ENCODE measurements around the gene SGMS1. TPM values are rescaled to one million over a fixed set of nuclear protein-coding genes. Genes with fewer than 3 reads are reported as not detected.
"Not testable (repeated sequence)": the region's sequence is repeated elsewhere in the genome, so short reads cannot be mapped to it uniquely, and the experiment has no call there.

Gene SGMS1
- total RNA-seq, 2 experiments from 2014 or later, result 9.8 to 11.3 TPM

- Mint-ChIP-seq H3K4me3 (no peak overlapping the region), H3K27ac (no peak overlapping the region), H3K4me1 (peaks cover 42% of the 10 kb centered on the region), H3K9me3 (peaks cover 13% of the 10 kb centered on the region), H3K36me3 (peaks cover 17% of the 10 kb centered on the region), H3K27me3 (no peaks in the 10 kb centered on the region)
- DNase-seq, result no peak
Observed at GRCh38 chr10:50552308-50552707, 71.4 kb downstream of the SGMS1 start.

GRCh38 chr10:50551894-50552293 is 71.9 kb downstream of the SGMS1 start:
- Mint-ChIP-seq H3K4me3 (no peak overlapping the region), H3K27ac (no peak overlapping the region), H3K27me3 (no peaks in the 10 kb centered on the region), H3K36me3 (peaks cover 20% of the 10 kb centered on the region), H3K9me3 (peaks cover 13% of the 10 kb centered on the region), H3K4me1 (peaks cover 42% of the 10 kb centered on the region)
- no peak for DNase-seq

DNA sequence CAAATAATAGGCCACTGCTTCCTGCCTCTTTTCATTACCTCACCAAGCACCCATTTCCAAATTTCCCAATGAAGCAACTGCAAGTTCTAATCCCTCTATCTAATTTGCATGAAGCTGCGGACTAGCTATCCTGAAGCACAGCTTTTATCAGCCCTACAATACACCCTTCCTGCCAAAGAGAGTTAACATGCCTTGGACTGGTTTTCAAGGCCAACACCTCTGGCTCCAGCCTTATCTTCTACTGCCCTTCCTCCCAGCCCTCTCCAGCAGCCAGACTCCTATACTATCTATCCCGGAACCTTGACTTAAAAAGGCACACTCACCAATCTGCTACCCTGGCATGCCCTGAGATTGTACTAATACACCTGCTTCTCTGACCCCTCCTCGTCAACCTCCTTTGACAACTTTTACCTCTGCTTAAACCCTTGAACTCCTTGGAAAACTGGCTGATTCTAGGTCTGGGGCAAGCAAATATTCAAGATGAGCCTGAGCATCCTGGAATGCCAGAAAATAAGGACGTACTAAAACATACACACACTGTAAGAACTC is 73.4 kb downstream of the SGMS1 start:
- no peak for DNase-seq
- Mint-ChIP-seq H3K27me3 (no peaks in the 10 kb centered on the region), H3K4me3 (no peak overlapping the region), H3K27ac (no peak overlapping the region), H3K9me3 (peaks cover 13% of the 10 kb centered on the region), H3K36me3 (peaks cover 20% of the 10 kb centered on the region), H3K4me1 (peaks cover 35% of the 10 kb centered on the region)

- DNase-seq, H3K4me3 Mint-ChIP-seq, H3K27me3 Mint-ChIP-seq, H3K27ac Mint-ChIP-seq: not testable (repeated sequence)
- Mint-ChIP-seq H3K9me3 (peaks cover 13% of the 10 kb centered on the region), H3K36me3 (peaks cover 24% of the 10 kb centered on the region), H3K4me1 (peaks cover 47% of the 10 kb centered on the region)
Observed at GRCh38 chr10:50549186-50549585, 74.6 kb downstream of the SGMS1 start.

DNA sequence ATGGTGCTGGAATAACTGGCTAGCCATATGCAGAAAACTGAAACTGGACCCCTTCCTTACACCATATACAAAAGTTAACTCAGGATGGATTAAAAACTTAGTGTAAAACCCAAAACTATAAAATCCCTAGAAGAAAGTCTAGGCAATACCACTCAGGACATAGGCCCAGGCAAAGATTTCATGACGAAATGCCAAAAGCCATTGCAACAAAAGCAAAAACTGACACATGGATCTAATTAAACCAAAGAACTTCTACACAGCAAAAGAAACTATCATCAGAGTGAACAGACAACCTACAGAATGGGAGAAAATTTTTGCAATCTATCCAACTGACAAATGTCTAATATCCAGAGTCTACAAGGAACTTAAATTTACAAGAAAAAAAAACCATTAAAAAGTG is 75.3 kb downstream of the SGMS1 start:
- peaks cover 47% of the 10 kb centered on the region for H3K4me1 Mint-ChIP-seq
- H3K27me3 Mint-ChIP-seq, H3K4me3 Mint-ChIP-seq, DNase-seq: not testable (repeated sequence)
- peaks cover 24% of the 10 kb centered on the region for H3K36me3 Mint-ChIP-seq
- peaks cover 13% of the 10 kb centered on the region for H3K9me3 Mint-ChIP-seq
- peak overlapping the region; percentile 43 for H3K27ac Mint-ChIP-seq

DNA sequence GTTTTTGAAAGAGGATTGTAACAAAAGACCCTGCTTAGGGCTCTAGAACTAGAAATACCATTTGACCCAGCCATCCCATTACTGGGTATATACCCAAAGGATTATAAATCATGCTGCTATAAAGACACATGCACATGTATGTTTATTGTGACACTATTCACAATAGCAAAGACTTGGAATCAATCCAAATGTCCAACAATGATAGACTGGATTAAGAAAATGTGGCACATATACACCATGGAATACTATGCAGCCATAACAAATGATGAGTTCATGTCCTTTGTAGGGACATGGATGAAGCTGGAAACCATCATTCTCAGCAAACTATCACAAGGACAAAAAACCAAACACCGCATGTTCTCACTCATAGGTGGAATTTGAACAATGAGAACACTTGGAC is 77.5 kb downstream of the SGMS1 start:
- DNase-seq, H3K4me3 Mint-ChIP-seq, H3K27me3 Mint-ChIP-seq, H3K27ac Mint-ChIP-seq: not testable (repeated sequence)
- Mint-ChIP-seq H3K4me1 (peaks cover 58% of the 10 kb centered on the region), H3K36me3 (peaks cover 27% of the 10 kb centered on the region), H3K9me3 (peaks cover 13% of the 10 kb centered on the region)

DNA sequence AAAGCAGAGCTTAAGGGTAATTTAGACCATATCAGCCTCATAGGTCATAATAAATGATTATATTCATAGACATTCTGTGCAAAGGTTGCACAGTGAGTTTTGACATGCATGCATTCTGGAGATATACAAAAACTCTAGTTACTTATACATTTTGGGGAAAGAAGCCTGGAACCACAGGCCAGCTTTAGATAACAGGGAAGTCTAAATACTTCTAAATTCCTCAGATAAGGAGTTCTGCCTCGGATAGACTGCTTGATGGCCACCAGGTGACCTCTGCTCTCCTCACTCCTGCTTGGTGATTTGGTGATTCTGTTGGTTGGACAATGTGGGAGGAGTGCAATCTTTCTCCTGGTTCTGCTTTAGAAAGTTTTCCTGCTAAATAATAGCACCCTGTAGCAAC is 77.9 kb downstream of the SGMS1 start:
- H3K4me1 Mint-ChIP-seq, result peaks cover 59% of the 10 kb centered on the region
- no peaks in the 10 kb centered on the region for H3K27me3 Mint-ChIP-seq
- no peak for DNase-seq
- peaks cover 14% of the 10 kb centered on the region for H3K9me3 Mint-ChIP-seq
- H3K4me3 Mint-ChIP-seq, result no peak overlapping the region
- H3K27ac Mint-ChIP-seq, result no peak overlapping the region
- peaks cover 28% of the 10 kb centered on the region for H3K36me3 Mint-ChIP-seq

DNA sequence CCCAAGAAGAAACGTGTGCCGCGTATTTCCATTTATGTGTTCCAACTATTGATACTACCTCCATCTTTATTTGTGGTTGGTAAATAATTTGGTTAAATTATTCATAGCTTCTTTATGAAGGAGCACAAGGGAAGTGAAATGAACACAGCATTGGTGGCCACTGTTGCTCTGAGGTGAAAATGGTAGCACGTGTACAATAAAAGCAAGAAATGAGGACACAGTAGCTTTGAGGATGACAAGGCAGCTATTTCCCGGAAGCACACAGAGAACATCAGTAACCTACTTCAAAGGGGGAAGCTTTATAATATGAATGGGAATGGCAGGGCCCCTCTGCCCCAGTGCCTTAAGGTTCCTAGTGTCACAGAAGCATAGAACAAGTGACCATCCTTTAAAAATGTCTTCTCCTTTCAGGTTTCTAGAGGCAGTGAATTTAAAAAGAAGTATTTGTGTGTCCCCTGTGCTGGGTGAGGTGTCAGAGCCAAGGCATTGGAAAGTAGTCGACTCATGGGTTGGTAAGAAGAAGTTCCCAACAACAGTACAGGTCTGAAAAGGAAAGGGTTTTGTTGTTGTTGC is 78.8 kb downstream of the SGMS1 start:
- Mint-ChIP-seq H3K27me3 (no peaks in the 10 kb centered on the region), H3K4me1 (peaks cover 68% of the 10 kb centered on the region), H3K9me3 (peaks cover 17% of the 10 kb centered on the region), H3K4me3 (no peak overlapping the region), H3K27ac (peak overlapping the region; percentile 83), H3K36me3 (peaks cover 28% of the 10 kb centered on the region)
- no peak for DNase-seq

DNA sequence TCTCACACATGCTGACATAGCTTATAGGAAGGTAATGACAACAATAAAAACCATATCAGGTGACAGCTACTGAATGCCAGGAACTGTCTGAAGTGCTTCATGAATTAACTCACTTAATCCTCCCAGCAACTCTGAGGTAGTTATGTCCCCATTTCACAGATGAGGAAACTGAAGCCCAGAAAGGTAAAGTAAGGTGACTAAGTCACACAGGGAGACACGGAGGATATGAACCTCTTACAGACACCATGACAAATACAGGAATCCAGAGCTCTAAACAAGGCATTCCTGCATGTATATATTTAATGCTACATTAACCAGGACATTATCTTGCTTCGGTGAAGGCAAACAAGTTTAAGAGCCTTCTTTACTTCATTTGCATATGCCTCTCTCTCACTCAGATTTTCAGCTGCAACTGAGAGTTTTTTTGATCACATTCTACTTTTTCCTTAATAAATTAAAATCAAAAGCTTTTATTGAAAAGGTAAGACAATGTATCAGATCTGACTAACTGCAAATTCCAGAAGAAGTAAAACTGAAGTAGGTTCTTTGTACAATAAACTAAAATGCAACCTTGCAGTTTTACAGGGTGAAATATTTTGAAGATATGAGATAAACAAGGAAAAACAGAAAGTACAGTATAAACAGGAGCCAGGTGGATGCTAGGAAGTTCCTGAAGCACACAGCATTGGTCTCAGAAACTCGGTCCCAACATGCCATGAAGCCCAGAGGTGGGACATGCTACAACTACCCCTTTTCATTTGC is 79.5 kb downstream of the SGMS1 start:
- Mint-ChIP-seq H3K27me3 (no peaks in the 10 kb centered on the region), H3K36me3 (peaks cover 22% of the 10 kb centered on the region), H3K27ac (peak overlapping the region; percentile 83), H3K4me1 (peaks cover 70% of the 10 kb centered on the region), H3K9me3 (peaks cover 17% of the 10 kb centered on the region), H3K4me3 (no peak overlapping the region)
- DNase-seq, result no peak

DNA sequence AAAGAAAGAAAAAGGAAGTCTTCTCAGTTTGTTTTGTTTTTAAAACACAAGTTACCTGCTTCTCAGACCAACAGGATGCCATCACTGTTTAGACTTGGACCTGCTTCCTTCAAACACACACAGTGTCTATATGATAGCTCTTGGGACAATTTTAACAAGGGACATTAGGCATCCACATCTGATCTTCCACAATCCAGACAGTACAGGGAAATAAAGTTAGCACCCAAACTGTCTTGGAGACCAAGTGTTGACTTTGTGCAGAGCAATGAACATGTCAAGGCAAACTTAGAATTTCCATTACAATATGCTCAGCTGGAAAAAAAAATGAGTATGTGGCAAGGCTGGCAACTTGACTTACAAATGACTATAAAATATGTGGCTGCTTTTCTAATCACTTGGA is 80.9 kb downstream of the SGMS1 start:
- no peak overlapping the region for H3K27ac Mint-ChIP-seq
- no peak overlapping the region for H3K4me3 Mint-ChIP-seq
- H3K27me3 Mint-ChIP-seq, result no peaks in the 10 kb centered on the region
- H3K9me3 Mint-ChIP-seq, result peaks cover 10% of the 10 kb centered on the region
- no peak for DNase-seq
- H3K36me3 Mint-ChIP-seq, result peaks cover 23% of the 10 kb centered on the region
- H3K4me1 Mint-ChIP-seq, result peaks cover 70% of the 10 kb centered on the region

GRCh38 chr10:50541921-50542320 is 81.8 kb downstream of the SGMS1 start:
- peaks cover 4% of the 10 kb centered on the region for H3K9me3 Mint-ChIP-seq
- peaks cover 16% of the 10 kb centered on the region for H3K36me3 Mint-ChIP-seq
- no peak for DNase-seq
- peaks cover 77% of the 10 kb centered on the region for H3K4me1 Mint-ChIP-seq
- H3K4me3 Mint-ChIP-seq, result no peak overlapping the region
- peak overlapping the region; percentile 95 for H3K27ac Mint-ChIP-seq
- H3K27me3 Mint-ChIP-seq, result no peaks in the 10 kb centered on the region

DNA sequence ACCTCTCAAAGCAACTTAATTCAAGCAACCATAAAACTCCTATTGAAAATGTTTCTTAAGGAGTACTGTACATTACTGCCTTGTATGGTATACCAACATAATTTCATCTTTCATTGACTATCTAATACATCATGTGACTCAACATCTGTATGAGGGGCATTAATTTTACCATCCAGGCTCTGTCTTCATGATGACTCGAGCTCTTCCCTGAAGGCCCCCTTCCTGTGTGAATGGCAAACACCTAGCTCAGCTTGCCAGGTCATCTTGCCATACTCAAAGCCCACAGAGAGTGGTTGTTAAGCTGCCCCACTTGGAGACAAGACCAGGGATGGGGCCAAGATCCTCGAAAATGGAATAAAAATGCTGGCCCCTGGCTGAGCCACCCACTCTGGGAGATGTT is 82.4 kb downstream of the SGMS1 start:
- Mint-ChIP-seq H3K9me3 (peaks cover 4% of the 10 kb centered on the region), H3K36me3 (peaks cover 16% of the 10 kb centered on the region), H3K27me3 (no peaks in the 10 kb centered on the region), H3K4me1 (peaks cover 79% of the 10 kb centered on the region), H3K4me3 (no peak overlapping the region), H3K27ac (peak overlapping the region; percentile 95)
- no peak for DNase-seq

GRCh38 chr10:50540826-50541122 is 83.0 kb downstream of the SGMS1 start:
- no peak for DNase-seq
- Mint-ChIP-seq H3K27ac (peak overlapping the region; percentile 95), H3K4me1 (peaks cover 81% of the 10 kb centered on the region), H3K9me3 (peaks cover 6% of the 10 kb centered on the region), H3K4me3 (peak overlapping the region; percentile 51), H3K36me3 (peaks cover 16% of the 10 kb centered on the region), H3K27me3 (no peaks in the 10 kb centered on the region)

- H3K27me3 Mint-ChIP-seq, result no peaks in the 10 kb centered on the region
Observed at GRCh38 chr10:50540069-50540825, 83.5 kb downstream of the SGMS1 start.

More at GRCh38 chr10:50540069-50540825, 83.5 kb downstream of the SGMS1 start:
- Mint-ChIP-seq H3K9me3 (peaks cover 6% of the 10 kb centered on the region), H3K36me3 (peaks cover 16% of the 10 kb centered on the region), H3K4me1 (peaks cover 81% of the 10 kb centered on the region), H3K27ac (peak overlapping the region; percentile 95), H3K4me3 (peak overlapping the region; percentile 51)
- DNase-seq, result peak; percentile 57
